GM23248 (cell line): ENCODE data around the gene AAGAB.

Experiments used
- EZH2 ChIP-seq: fragments of 200-600 bp; sonication (generic); IDR thresholded peaks from 2 replicates; pipeline ENCODE4 v1.6.1; 2018; ENCODE audit warnings: antibody characterized with exemption, mild to moderate bottlenecking; ENCODE audit not compliant: insufficient read depth, poor library complexity, severe bottlenecking
- EZH2phosphoT487 ChIP-seq: fragments of 200-600 bp; sonication (generic); IDR thresholded peaks from 2 replicates; pipeline ENCODE4 v1.6.1; 2018; ENCODE audit warnings: antibody characterized with exemption, moderate library complexity, mild to moderate bottlenecking, low read depth; ENCODE audit not compliant: insufficient read depth

- TF ChIP-seq EZH2: no peak
- no peak for TF ChIP-seq EZH2phosphoT487
Observed at GRCh38 chr15:67167091-67167490, 87.4 kb downstream of the AAGAB start.
